Sigmoid colon (tissue), 4 donors: ENCODE data around the gene SLC34A3.

ENCODE experiments used
- POLR2A ChIP-seq, 2 donors: fragments of 450-650 bp; IDR thresholded peaks; one replicate each; pipeline ENCODE4 v1.6.1; 2016; ENCODE audit warnings: antibody characterized with exemption in 2 of 2, mild to moderate bottlenecking in 2 of 2, moderate library complexity in 2 of 2
- POLR2AphosphoS5 ChIP-seq, 4 donors: sonication (generic); formaldehyde crosslinking; IDR thresholded peaks; one replicate each; pipeline ENCODE4 v1.6.1; 2017; ENCODE audit warnings: antibody characterized with exemption in 4 of 4
- TF ChIP-seq, protein P1 (sequence below), 4 experiments: fragments of 450-650 bp in 3 of 4; fragments of 200-600 bp in 1 of 4; IDR thresholded peaks; one replicate each; pipeline ENCODE4 v1.5.1; 2016 to 2019; ENCODE audit warnings: antibody characterized with exemption in 4 of 4, mild to moderate bottlenecking in 3 of 4, moderate library complexity in 2 of 4

DNA sequence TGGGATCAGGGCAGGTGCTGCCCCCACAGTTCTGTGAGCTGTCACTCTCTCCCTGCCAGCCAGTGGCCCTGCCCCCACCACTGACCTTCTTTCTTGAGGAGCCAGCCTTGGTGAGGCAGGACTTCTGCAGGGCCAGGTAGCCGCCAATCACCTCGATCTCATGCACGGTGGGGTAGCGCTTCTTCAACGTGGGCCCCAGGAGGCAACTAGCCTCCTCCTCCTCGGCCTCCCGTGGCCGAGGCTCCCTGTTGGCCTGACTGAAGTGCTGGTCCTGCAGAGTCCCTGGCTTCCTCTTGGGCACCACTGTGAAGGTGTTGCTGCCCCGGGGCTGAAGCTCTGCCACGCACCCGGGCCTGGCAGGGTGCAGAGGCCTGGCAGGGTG is 31.8 kb upstream of the SLC34A3 start:
- TF ChIP-seq, protein P1, sequence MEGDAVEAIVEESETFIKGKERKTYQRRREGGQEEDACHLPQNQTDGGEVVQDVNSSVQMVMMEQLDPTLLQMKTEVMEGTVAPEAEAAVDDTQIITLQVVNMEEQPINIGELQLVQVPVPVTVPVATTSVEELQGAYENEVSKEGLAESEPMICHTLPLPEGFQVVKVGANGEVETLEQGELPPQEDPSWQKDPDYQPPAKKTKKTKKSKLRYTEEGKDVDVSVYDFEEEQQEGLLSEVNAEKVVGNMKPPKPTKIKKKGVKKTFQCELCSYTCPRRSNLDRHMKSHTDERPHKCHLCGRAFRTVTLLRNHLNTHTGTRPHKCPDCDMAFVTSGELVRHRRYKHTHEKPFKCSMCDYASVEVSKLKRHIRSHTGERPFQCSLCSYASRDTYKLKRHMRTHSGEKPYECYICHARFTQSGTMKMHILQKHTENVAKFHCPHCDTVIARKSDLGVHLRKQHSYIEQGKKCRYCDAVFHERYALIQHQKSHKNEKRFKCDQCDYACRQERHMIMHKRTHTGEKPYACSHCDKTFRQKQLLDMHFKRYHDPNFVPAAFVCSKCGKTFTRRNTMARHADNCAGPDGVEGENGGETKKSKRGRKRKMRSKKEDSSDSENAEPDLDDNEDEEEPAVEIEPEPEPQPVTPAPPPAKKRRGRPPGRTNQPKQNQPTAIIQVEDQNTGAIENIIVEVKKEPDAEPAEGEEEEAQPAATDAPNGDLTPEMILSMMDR (IDR thresholded peaks at IDR 0.05): no peak
- TF ChIP-seq POLR2A (IDR thresholded peaks at IDR 0.05) (no peak), POLR2AphosphoS5 (IDR thresholded peaks at IDR 0.05) (no peak)
